KG1 (cell line): ENCODE data around the gene ETV6.

Experiments used
- DNase-seq: peaks from one replicate; lab custom pipeline; 2025; lab: John Stamatoyannopoulos, UW

The ETV6 gene

GRCh38 chr12:11805680-11806079, 156.2 kb downstream of the ETV6 start:
- no peak for DNase-seq

DNA sequence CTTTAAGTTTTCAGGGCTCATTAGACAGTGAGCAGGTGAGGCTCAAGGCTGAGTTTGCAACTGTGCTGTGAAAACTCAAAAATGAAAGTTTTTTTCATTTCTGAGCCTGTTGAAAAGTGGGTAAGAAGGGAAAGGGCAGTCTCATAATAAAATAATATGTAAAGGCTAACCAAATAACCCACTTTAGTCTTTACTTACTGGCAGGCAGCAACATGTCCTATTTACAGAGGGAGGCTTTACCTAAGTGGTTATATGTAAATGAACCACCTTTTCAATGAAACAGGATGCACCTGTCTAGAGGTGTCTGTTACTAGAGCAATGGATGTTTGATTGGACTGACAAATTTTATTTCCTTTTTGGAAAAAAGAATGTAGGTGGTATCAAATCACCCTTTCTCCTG, 158.0 kb downstream of the ETV6 start:
- DNase-seq = no peak

- DNase-seq = no peak
These were observed 159.5 kb downstream of the ETV6 start for GRCh38 chr12:11808931-11809330.

DNA sequence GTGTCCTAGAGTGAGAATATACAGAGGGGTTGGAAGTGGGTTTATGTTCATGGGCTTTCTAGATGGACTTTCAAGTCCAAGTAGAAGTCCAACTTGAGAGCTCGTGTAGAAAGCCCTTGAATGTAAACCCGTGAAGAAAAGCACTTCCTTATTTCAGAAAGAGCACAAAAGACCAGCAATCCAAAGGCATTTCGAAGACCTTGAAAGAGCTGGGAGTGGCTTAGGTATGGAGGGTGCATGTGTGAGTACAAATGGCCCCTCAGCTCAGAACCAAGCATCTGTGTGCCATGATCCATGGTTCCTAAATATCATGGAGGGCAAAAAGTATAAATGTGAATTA, 160.7 kb downstream of the ETV6 start:
- DNase-seq = no peak

DNA sequence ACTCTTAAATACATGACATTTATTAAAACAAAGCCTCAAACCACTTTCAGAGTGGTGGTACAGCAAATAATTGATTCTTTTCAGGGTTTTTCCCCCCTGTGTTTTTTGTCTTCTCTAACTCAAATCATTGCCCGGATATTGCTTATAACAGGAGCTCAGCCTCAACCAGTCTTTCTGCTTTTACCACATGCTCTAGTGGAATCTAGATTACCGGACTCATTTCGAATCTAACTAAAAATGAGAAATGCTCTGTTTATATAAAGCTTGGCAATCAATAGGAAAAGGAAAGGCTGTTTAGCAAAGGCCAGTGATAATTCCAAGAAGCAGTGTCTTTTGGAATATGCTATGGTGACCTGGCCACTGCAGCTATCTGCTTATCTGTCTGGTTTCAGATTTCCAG, 161.5 kb downstream of the ETV6 start:
- no peak for DNase-seq

DNA sequence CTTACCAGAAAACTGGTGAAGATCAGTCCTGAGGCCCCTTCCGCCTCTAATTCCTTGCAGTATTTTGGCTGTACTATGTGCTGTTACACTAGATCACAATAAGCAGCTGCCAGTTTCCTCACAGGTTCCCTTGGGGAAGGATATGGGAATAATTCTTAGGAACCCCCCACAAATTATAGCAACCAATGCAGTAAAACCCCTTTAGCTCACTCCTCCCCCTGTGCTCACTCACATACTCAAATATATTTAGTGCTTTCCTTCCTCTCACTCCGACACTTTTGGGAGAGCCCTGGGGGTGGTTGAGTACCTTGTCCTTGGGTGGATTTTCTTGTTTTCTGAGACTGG, 162.7 kb downstream of the ETV6 start:
- DNase-seq = no peak

GRCh38 chr12:11812586-11813437, 163.3 kb downstream of the ETV6 start:
- DNase-seq = no peak

- no peak for DNase-seq
These were observed 164.0 kb downstream of the ETV6 start for GRCh38 chr12:11813438-11813813.

DNA sequence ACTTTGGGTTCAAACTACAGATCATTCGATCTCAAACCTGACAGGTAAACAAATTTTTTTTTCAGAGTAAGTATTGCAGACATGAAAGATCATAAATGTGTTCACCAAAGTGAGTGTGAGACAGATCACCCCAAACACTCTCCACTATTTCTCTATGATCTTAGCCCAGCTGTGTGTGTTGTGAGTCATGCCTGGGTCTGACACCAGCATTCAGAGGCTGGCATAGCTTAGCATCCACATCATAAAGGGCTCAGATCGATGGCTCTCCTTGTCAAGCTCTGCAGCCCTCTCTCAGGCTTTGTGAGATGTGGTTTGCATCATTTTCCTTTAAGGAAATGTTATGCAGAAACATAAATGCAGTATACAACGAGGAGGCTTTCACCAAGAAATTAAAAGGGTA, 164.9 kb downstream of the ETV6 start:
- no peak for DNase-seq

DNA sequence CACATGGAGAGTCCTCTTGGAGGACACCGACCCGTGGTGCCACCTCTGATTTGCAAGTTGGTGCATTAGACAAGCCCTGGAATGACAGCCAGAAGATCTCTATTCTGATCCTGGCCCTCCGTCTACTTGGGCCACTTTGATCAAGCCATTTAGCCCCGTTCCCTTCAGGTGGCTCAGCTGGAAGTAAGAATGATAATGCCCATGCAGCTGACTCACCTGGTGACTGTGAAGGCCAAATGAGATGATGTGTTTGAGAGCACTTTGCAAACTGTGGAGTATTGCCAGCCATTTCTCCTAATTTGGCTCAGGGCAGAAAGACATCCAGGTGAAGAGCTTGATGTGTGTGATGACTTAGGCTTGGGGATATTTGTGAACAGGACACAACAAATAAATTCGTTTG, 165.9 kb downstream of the ETV6 start:
- no peak for DNase-seq

- no peak for DNase-seq
These were observed 170.2 kb downstream of the ETV6 start for GRCh38 chr12:11819643-11820042.

- DNase-seq = no peak
These were observed 171.0 kb downstream of the ETV6 start for GRCh38 chr12:11820476-11820875.

- no peak for DNase-seq
These were observed 172.1 kb downstream of the ETV6 start for GRCh38 chr12:11821386-11822080.

DNA sequence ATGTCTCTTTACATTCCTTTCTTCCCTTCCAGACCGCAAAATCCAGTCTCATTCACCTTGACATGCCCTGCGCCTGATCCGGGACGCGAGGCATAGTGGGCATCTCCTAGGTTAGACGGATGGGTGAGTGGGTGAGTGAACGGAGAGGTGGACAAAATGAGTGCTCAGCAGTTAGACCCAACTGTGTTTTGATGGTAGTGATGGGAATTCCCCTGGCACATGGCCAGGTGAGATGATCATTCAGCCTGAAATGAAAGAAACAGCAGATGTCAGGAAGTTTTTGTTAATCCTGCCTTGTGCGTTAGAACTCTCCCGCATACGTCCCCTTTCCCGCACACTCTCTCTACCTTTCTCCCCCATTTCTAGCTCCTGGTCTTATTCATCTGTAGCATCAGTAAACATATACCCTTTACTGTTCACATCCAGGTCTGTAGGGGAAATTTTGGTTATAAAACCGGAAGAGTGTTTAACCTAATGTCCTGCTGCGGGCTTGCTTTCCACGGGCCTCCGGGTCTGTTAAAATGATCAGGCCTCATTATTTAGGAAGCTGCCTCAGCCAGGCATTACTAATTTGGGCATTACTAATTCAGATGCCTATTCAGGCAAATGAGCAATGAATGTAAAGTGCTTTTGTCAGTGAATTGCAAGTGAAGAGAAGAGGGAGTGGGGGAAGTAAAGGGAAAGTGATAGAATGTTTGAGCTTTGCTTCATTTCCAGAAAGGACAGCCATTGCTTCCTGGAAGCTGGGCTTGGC, 172.8 kb downstream of the ETV6 start:
- no peak for DNase-seq

DNA sequence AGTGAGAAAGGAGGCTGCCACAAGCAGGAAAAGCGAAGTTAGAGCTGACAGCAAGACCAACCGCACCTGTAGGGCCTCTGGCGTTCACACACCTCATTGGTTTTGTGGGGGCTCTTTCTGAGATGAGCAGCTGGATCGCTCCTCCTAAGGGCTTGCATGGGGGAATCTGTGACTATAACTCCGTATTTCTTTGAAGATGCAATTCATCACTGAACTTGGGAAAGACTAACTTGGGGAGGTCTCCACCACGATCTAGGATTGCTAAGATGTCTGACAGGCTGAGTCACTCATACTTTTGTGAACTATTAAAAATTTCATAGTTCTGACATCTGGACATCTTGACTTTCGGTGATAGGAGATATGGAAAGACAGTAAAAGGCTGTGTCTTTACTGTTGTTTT, 173.6 kb downstream of the ETV6 start:
- no peak for DNase-seq

DNA sequence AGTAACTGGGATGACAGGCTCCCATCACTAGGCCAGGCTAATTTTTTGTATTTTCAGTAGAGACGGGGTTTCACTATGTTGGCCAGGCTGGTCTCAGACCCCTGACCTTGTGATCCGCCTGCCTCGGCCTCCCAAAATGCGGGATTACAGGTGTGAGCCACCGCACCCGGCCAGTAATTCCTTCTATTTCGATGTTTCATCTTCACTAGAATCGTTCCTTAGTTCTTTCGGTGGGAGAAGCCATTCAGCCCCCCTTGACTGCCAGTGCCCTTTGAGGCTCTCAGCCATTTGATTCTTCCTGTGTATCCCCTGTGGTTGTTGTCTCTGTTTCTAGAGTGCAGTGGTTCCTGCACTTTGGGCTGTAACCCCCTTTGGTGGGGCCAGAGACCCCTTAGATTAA, 174.1 kb downstream of the ETV6 start:
- DNase-seq = no peak

- no peak for DNase-seq
These were observed 174.6 kb downstream of the ETV6 start for GRCh38 chr12:11824069-11824468.

GRCh38 chr12:11824736-11825135, 175.3 kb downstream of the ETV6 start:
- DNase-seq = no peak

GRCh38 chr12:11825278-11825677, 175.8 kb downstream of the ETV6 start:
- no peak for DNase-seq

DNA sequence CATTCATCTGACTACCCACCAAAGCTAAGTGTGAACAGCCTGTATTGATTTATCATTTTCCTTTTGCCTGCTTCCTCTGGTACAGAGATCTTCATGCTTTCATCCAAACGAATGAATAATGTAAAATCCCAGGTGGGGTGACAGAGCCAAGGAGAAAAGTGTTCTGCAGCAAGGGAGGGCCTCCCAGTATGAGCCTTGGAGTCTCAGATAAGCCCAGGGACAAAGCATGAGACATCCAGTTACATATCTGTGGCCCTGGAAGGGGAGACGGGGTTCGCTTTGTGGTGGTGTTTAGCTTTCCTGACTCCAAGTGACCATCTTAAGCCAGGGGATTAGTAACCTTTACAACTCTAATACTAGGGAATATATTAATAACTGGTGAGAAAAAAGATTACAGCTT, 177.1 kb downstream of the ETV6 start:
- no peak for DNase-seq

- no peak for DNase-seq
These were observed 177.9 kb downstream of the ETV6 start for GRCh38 chr12:11827091-11828061.

DNA sequence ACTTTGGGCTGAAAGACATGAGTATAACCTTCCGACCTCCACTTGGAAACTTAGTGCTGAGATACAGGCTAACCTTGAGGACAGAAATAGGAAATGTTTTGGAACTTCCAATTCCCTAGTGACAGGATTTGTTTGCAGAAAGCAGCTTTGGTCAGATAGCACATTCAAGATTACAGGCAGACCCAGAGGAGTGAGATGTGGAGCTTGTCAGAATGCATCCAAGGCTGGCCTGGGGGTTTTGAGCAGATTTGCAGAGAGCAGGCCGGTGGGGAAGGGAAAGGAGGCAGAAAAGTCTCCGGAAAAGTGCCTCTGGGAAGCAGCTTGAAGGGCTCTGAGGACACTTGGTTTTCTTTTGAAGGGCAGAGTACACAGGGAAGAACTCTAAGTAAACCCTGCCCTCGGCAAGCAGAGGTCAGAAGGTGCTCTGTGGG, 180.3 kb downstream of the ETV6 start:
- no peak for DNase-seq
